ENCODE measurements around the gene ABR.
"Not testable (repeated sequence)": the region's sequence is repeated elsewhere in the genome, so short reads cannot be mapped to it uniquely, and the experiment has no call there.

Gene ABR

GRCh38 chr17:1058423-1059130 lies 121.2 kb downstream of the ABR start:
- Mint-ChIP-seq H3K27ac (no peak overlapping the region), H3K9me3 (ENCODE audit: low read depth) (no peaks in the 10 kb centered on the region), H3K27me3 (no peaks in the 10 kb centered on the region), H3K36me3 (peaks cover 13% of the 10 kb centered on the region), H3K4me3 (no peak overlapping the region), H3K4me1 (ENCODE audit: low read depth) (no peaks in the 10 kb centered on the region)

- Mint-ChIP-seq H3K36me3 (peaks cover 13% of the 10 kb centered on the region), H3K4me1 (ENCODE audit: low read depth) (no peaks in the 10 kb centered on the region), H3K9me3 (ENCODE audit: low read depth) (no peaks in the 10 kb centered on the region), H3K4me3 (no peak overlapping the region), H3K27me3 (no peaks in the 10 kb centered on the region), H3K27ac (no peak overlapping the region)
These were observed 123.0 kb downstream of the ABR start for GRCh38 chr17:1056761-1057160.

- no peaks in the 10 kb centered on the region for H3K4me1 Mint-ChIP-seq (ENCODE audit: low read depth)
- no peaks in the 10 kb centered on the region for H3K27me3 Mint-ChIP-seq
- no peak overlapping the region for H3K27ac Mint-ChIP-seq
- H3K4me3 Mint-ChIP-seq = no peak overlapping the region
- H3K9me3 Mint-ChIP-seq (ENCODE audit: low read depth) = no peaks in the 10 kb centered on the region
- H3K36me3 Mint-ChIP-seq = peaks cover 13% of the 10 kb centered on the region
These were observed 123.8 kb downstream of the ABR start for GRCh38 chr17:1055751-1056645.

GRCh38 chr17:1055231-1055630 lies 124.5 kb downstream of the ABR start:
- Mint-ChIP-seq H3K27ac (no peak overlapping the region), H3K27me3 (no peaks in the 10 kb centered on the region), H3K9me3 (ENCODE audit: low read depth) (no peaks in the 10 kb centered on the region), H3K4me3 (no peak overlapping the region), H3K4me1 (ENCODE audit: low read depth) (no peaks in the 10 kb centered on the region), H3K36me3 (peaks cover 13% of the 10 kb centered on the region)

DNA sequence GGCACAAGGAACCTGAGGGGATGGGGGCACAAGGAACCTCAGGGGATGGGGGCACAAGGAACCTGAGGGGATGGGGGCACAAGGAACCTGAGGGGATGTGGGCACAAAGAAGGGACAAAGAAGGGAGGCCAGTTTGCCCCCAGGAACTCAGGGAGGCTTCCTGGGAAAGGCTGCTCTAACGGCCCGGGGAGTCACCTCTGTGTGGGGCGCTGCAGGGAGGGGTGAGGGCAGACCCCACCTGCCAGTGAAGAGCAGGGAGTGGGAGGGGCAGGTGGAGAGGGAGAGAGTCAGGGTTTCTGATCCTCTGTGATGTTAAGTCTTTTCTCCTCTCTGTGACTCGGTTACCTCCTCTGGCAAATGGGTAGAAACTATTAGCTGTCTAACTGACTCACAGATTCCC lies 125.1 kb downstream of the ABR start:
- H3K27me3 Mint-ChIP-seq = no peaks in the 10 kb centered on the region
- no peak overlapping the region for H3K4me3 Mint-ChIP-seq
- no peaks in the 10 kb centered on the region for H3K4me1 Mint-ChIP-seq (ENCODE audit: low read depth)
- no peaks in the 10 kb centered on the region for H3K9me3 Mint-ChIP-seq (ENCODE audit: low read depth)
- H3K36me3 Mint-ChIP-seq = peaks cover 11% of the 10 kb centered on the region
- H3K27ac Mint-ChIP-seq = no peak overlapping the region

- Mint-ChIP-seq H3K4me3 (no peak overlapping the region), H3K36me3 (peaks cover 3% of the 10 kb centered on the region), H3K27ac (no peak overlapping the region), H3K4me1 (ENCODE audit: low read depth) (no peaks in the 10 kb centered on the region), H3K27me3 (no peaks in the 10 kb centered on the region), H3K9me3 (ENCODE audit: low read depth) (no peaks in the 10 kb centered on the region)
These were observed 126.0 kb downstream of the ABR start for GRCh38 chr17:1053661-1054360.

DNA sequence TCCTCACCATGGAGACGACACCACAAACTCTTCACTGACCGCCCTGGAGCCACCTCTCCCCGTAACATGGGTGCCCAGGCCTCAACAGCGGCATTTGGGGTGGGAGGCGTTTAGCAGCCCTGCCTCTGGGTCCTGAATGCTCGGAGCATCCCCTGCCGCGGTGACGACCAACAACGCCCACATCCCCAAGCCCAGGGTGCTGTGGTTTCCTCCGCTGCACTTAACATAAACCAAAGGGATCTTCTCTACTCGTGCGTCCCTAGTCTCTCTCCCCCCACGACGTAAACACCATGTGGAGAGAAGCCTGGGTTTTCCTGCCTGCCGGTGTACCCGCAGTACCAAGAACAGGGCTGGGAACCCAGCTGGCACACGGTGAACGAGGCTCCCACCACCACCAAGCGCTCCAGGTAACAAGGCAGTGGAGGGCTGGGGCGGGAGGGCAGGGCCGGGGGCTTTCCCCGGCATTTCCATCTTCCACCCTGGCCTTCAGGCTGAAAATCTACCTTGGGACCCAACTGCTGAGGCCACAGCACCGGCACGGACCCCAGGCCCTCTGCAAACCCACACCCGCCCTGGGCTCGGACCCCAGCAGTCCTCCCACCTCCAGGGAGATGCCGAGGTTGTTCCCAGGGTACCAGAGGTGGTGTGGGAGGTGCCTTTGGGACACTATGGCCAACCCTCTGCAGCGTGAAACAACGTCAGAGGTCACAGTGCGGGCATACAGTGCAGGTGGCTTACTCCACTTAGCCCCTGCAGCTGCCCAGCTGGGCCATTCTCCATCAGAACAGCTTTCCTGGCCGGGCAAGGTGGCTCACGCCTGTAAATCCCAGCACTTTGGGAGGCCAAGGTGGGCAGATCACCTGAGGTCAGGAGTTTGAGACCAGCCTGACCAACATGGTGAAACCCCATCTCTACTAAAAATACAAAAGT lies 128.5 kb downstream of the ABR start:
- Mint-ChIP-seq H3K4me1 (ENCODE audit: low read depth) (no peaks in the 10 kb centered on the region), H3K9me3 (ENCODE audit: low read depth) (no peaks in the 10 kb centered on the region), H3K36me3 (no peaks in the 10 kb centered on the region), H3K27me3 (no peaks in the 10 kb centered on the region), H3K27ac (no peak overlapping the region), H3K4me3 (no peak overlapping the region)

- H3K9me3 Mint-ChIP-seq (ENCODE audit: low read depth) = no peaks in the 10 kb centered on the region
- H3K4me1 Mint-ChIP-seq (ENCODE audit: low read depth) = no peaks in the 10 kb centered on the region
- no peak overlapping the region for H3K4me3 Mint-ChIP-seq
These were observed 129.4 kb downstream of the ABR start for GRCh38 chr17:1050246-1050995.

DNA sequence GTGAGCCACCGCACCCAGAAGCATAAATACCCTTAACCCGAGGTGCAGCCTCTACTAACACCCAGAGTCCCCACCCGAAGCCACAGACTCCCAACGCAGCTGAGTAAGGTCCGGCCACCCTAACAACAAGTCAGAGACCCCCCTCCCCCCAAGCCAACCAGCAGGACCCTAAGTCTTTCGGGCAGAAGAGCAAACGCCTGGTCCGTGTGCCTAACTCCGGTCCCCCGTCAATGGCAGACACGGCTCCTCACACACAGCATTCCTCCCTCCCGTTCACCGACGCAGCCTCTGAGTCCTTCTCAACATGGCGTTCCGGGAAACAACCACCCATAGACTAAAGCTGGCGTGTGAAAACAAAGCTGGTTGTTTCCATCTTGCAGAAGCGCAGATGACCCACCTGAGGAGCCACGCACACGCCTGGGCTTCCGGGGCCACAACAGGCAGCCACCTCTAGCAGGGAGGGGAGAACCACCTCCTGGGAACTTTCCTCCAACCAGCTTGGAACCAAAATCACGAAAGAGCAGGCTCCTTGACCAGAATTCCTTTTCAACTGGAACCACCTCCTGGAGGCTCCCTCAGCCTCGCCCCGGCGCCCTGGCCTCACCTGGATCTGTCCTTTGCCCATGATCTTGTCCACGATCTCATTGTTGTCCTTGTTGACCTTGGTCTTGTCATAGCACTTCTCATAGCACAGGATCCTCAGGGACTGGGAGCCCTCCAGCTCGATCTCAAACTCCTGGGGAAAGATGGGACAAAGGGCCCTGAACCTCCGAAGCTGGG lies 130.1 kb downstream of the ABR start:
- Mint-ChIP-seq H3K4me1 (ENCODE audit: low read depth) (no peaks in the 10 kb centered on the region), H3K36me3 (no peaks in the 10 kb centered on the region), H3K27ac (no peak overlapping the region), H3K9me3 (ENCODE audit: low read depth) (no peaks in the 10 kb centered on the region), H3K27me3 (no peaks in the 10 kb centered on the region), H3K4me3 (no peak overlapping the region)

More at GRCh38 chr17:1050246-1050995, 129.4 kb downstream of the ABR start:
- Mint-ChIP-seq H3K27ac (no peak overlapping the region), H3K36me3 (no peaks in the 10 kb centered on the region), H3K27me3 (no peaks in the 10 kb centered on the region)

DNA sequence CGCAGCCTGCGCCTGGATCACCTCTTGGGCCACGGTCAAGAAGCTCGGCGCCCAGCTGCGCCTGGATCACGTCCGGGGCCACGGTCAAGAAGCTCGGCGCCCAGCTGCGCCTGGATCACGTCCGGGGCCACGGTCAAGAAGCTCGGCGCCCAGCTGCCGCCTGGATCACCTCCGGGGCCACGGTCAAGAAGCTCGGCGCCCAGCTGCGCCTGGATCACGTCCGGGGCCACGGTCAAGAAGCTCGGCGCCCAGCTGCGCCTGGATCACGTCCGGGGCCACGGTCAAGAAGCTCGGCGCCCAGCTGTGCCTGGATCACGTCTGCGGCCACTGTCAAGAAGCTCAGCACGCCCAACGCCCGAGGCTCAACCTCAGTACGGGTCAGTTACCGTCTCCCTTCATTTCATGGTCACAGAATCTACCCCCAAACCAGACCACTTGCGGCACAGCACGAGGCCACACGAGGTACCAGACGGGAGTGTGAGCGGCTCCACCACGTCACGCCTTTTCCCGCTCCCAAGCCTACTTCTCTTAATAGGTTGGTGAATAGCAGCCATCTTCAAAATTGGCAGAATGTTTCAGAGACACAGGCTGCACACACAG lies 131.2 kb downstream of the ABR start:
- not testable (repeated sequence) for H3K27me3 Mint-ChIP-seq; H3K4me3 Mint-ChIP-seq; H3K27ac Mint-ChIP-seq; H3K36me3 Mint-ChIP-seq; H3K4me1 Mint-ChIP-seq (ENCODE audit: low read depth); H3K9me3 Mint-ChIP-seq (ENCODE audit: low read depth)

DNA sequence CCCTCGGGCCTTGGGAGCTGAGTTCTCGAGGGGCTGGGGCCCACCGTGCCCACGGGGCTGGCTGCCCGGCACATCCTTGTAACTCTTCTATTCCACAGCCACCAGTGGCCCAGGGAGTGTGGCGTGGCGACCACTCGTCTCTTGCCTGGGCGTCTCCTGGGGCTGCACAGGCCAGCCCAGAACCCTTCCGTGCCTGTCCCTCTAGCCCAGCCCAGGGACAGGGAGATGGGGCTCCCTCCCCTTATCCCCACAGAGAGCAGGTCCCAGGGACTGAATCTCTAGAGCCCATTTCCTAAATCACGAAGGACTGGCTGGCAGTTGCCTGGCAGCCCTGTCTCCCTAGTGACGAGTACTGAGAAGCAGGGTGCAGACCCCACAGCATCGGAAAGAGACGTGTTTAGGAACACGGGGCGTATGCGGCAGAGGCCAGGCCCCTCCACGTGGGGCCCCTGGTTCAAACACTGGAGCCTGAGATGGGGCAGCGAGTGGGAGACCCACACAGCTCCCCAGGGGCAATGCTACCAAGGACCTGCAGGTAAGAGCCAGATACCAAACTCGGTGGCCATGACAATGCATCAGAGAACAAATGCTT lies 131.8 kb downstream of the ABR start:
- no peak overlapping the region for H3K27ac Mint-ChIP-seq
- no peak overlapping the region for H3K4me3 Mint-ChIP-seq
- no peaks in the 10 kb centered on the region for H3K36me3 Mint-ChIP-seq
- no peaks in the 10 kb centered on the region for H3K4me1 Mint-ChIP-seq (ENCODE audit: low read depth)
- no peaks in the 10 kb centered on the region for H3K27me3 Mint-ChIP-seq
- H3K9me3 Mint-ChIP-seq (ENCODE audit: low read depth) = no peaks in the 10 kb centered on the region

DNA sequence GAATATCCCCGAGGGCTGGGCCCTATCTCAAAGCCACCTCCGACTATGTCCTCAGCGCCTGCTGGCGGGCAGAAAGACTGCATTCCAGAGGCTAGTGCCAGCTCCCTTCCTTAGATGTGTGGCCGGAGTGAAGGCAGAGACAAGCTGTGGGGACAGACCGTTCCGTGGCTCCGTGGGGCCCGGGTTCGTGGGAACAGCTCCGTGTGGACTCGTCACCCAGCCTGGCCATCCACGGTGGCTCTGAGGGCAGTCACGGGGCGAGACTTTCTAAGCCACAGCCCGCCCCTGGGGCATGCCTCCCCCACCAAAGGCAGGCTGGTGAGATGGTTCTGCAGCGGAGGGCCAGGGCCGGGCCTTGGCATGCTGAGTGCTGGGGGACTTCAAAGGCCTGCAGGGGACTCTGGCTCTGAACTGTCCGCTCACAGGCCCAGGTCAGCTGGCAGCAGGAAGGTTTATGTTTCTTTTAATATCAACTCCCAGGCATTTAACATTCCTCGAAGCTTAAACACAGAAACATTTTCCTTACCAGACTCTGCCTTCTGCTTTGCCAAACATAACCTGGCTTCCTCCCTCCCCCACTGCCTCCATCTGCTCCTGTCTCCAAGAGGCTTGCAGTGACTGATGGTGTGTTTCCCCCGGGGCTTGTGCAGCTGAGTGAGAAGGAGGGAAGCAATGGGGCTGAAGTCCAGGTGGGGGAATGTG lies 132.5 kb downstream of the ABR start:
- no peaks in the 10 kb centered on the region for H3K9me3 Mint-ChIP-seq (ENCODE audit: low read depth)
- no peaks in the 10 kb centered on the region for H3K4me1 Mint-ChIP-seq (ENCODE audit: low read depth)
- H3K27ac Mint-ChIP-seq = no peak overlapping the region
- H3K36me3 Mint-ChIP-seq = peaks cover 4% of the 10 kb centered on the region
- no peaks in the 10 kb centered on the region for H3K27me3 Mint-ChIP-seq
- H3K4me3 Mint-ChIP-seq = no peak overlapping the region

Measured in activated naive CD8-positive, alpha-beta T cell (primary cell).